ENCODE data around the gene RAB10.
"Not testable (repeated sequence)": the region's sequence is repeated elsewhere in the genome, so short reads cannot be mapped to it uniquely, and the experiment has no call there.

Gene RAB10

GRCh38 chr2:26033818-26034636 is at the start of gene RAB10:
Gene RAB10, plus strand, starts transcription at chr2:26034084. Its CDS starts 525 bp downstream, at chr2:26034609.
- peak; percentile 97 for DNase-seq (ENCODE audit: low read depth)

GRCh38 chr2:25988134-25988533 is 45.8 kb upstream of the RAB10 start:
- DNase-seq (ENCODE audit: low read depth): no peak

GRCh38 chr2:25989154-25989553 is 44.7 kb upstream of the RAB10 start:
- DNase-seq (ENCODE audit: low read depth): no peak

- DNase-seq (ENCODE audit: low read depth): no peak
These were observed 41.9 kb upstream of the RAB10 start for GRCh38 chr2:25991965-25992364.

GRCh38 chr2:25992556-25992955 is 41.3 kb upstream of the RAB10 start:
- no peak for DNase-seq (ENCODE audit: low read depth)

GRCh38 chr2:25993049-25993448 is 40.8 kb upstream of the RAB10 start:
- no peak for DNase-seq (ENCODE audit: low read depth)

GRCh38 chr2:25994509-25994908 is 39.4 kb upstream of the RAB10 start:
- no peak for DNase-seq (ENCODE audit: low read depth)

- no peak for DNase-seq (ENCODE audit: low read depth)
These were observed 37.0 kb upstream of the RAB10 start for GRCh38 chr2:25996844-25997243.

- not testable (repeated sequence) for DNase-seq (ENCODE audit: low read depth)
These were observed 35.0 kb upstream of the RAB10 start for GRCh38 chr2:25998816-25999383.

- not testable (repeated sequence) for DNase-seq (ENCODE audit: low read depth)
These were observed 34.5 kb upstream of the RAB10 start for GRCh38 chr2:25999406-25999805.

- DNase-seq (ENCODE audit: low read depth): no peak
These were observed 33.3 kb upstream of the RAB10 start for GRCh38 chr2:26000561-26001082.

GRCh38 chr2:26001743-26002351 is 32.0 kb upstream of the RAB10 start:
- no peak for DNase-seq (ENCODE audit: low read depth)

GRCh38 chr2:26002632-26003310 is 31.1 kb upstream of the RAB10 start:
- DNase-seq (ENCODE audit: low read depth): no peak

- no peak for DNase-seq (ENCODE audit: low read depth)
These were observed 25.8 kb upstream of the RAB10 start for GRCh38 chr2:26008095-26008494.

GRCh38 chr2:26008851-26009566 is 24.9 kb upstream of the RAB10 start:
- no peak for DNase-seq (ENCODE audit: low read depth)

- no peak for DNase-seq (ENCODE audit: low read depth)
These were observed 24.3 kb upstream of the RAB10 start for GRCh38 chr2:26009567-26009963.

- DNase-seq (ENCODE audit: low read depth): no peak
These were observed 22.9 kb upstream of the RAB10 start for GRCh38 chr2:26010943-26011342.

- DNase-seq (ENCODE audit: low read depth): no peak
These were observed 22.3 kb upstream of the RAB10 start for GRCh38 chr2:26011609-26011989.

- no peak for DNase-seq (ENCODE audit: low read depth)
These were observed 21.7 kb upstream of the RAB10 start for GRCh38 chr2:26011990-26012856.

- DNase-seq (ENCODE audit: low read depth): no peak
These were observed 20.2 kb upstream of the RAB10 start for GRCh38 chr2:26013668-26014067.

Data from stimulated activated CD8-positive, alpha-beta memory T cell treated with anti-CD3 and anti-CD28 coated beads, Interleukin-7, amount 100 ng/mL, for 24 hours (primary cell).